Lower leg skin (tissue), 4 donors: ENCODE measurements around the gene IGFBP6. TPM values are rescaled to one million over a fixed set of nuclear protein-coding genes. Genes with fewer than 3 reads are reported as not detected.
"Not testable (repeated sequence)": the region's sequence is repeated elsewhere in the genome, so short reads cannot be mapped to it uniquely, and the experiment has no call there.

Experiments
- DNase-seq, 2 donors: peaks; one replicate each; pipeline ENCODE4 v3.0.0-alpha.2; 2019; ENCODE audit warnings: low spot score in 2 of 2
- H3K4me3 ChIP-seq: fragments of 200-600 bp; sonication (generic); 2 replicates; pipeline ENCODE4 v1.5.1; 2017; ENCODE audit warnings: mild to moderate bottlenecking, low read depth; ENCODE audit not compliant: poor library complexity, severe bottlenecking
- CTCF ChIP-seq, 3 donors: fragments of 450-650 bp; IDR thresholded peaks; one replicate each; pipeline ENCODE4 v1.5.1; 2016; ENCODE audit warnings: antibody characterized with exemption in 3 of 3, mild to moderate bottlenecking in 3 of 3, moderate library complexity in 2 of 3
- POLR2A ChIP-seq, 2 donors: fragments of 450-650 bp; IDR thresholded peaks; one replicate each; pipeline ENCODE4 v1.6.1; 2016 to 2017; ENCODE audit warnings: antibody characterized with exemption in 2 of 2, mild to moderate bottlenecking in 1 of 2, moderate library complexity in 1 of 2
- WGBS, 2 donors: methylation state at CpG; one replicate each; pipeline ENCODE4 v1.1.5; 2018; 5-methylcytosine and 5-hydroxymethylcytosine counted together
- intact Hi-C: fragments of 100-400 bp; cut with DNase I; formaldehyde crosslinking; loops from one replicate; pipeline ENCODE4 v1.15.0; 2023; ENCODE audit warnings: low total_unique reads
- total RNA-seq, 4 donors: library from RNA; depleted of rRNA; stranded (reverse); fragments of >200 nt; gene quantifications; one replicate each; pipeline ENCODE4 v1.1.0, GENCODE V29; 2016

Gene IGFBP6
- total RNA-seq, 4 donors from 2014 or later: 22.0 to 508 (median 68.9) TPM

- DNase-seq: peak in 1 of 2 donors; percentile 58
- 81 to 94% methylated on average over 7 of the region's 7 CpGs for WGBS, 2 donors
- TF ChIP-seq POLR2A (IDR thresholded peaks at IDR 0.05): no peak
- no peak for TF ChIP-seq CTCF (IDR thresholded peaks at IDR 0.05)
- H3K4me3 ChIP-seq: no peak overlapping the region
- intact Hi-C loops: no loop called here
Measured at GRCh38 chr12:53105712-53106439, 8.4 kb downstream of the IGFBP6 start.

- H3K4me3 ChIP-seq: no peak overlapping the region
- peak in 1 of 2 donors; percentile 77 for DNase-seq
- TF ChIP-seq CTCF (IDR thresholded peaks at IDR 0.05) (no peak), POLR2A (IDR thresholded peaks at IDR 0.05) (no peak)
- 63 to 66% methylated on average over 7 of the region's 7 CpGs for WGBS, 2 donors
- intact Hi-C loops: no loop called here
Measured at GRCh38 chr12:53107122-53107521, 9.7 kb downstream of the IGFBP6 start.

- WGBS, 2 donors: 92 to 94% methylated on average over 7 of the region's 7 CpGs
- H3K4me3 ChIP-seq, intact Hi-C loops, DNase-seq: not testable (repeated sequence)
Measured at GRCh38 chr12:53112431-53112830, 15.0 kb downstream of the IGFBP6 start.

- TF ChIP-seq POLR2A (IDR thresholded peaks at IDR 0.05) (no peak), CTCF (IDR thresholded peaks at IDR 0.05) (no peak)
- 73 to 79% methylated on average over 12 of the region's 12 CpGs for WGBS, 2 donors
- peak in 1 of 2 donors; percentile 53 for DNase-seq
- intact Hi-C loops: no loop called here
- no peak overlapping the region for H3K4me3 ChIP-seq
Measured at GRCh38 chr12:53113136-53113705, 15.8 kb downstream of the IGFBP6 start.

- intact Hi-C loops: no loop called here
- no peak overlapping the region for H3K4me3 ChIP-seq
- TF ChIP-seq POLR2A (IDR thresholded peaks at IDR 0.05) (no peak), CTCF (IDR thresholded peaks at IDR 0.05) (no peak)
- DNase-seq: peak in 1 of 2 donors; percentile 12
Measured at GRCh38 chr12:53113951-53114350, 16.5 kb downstream of the IGFBP6 start.

GRCh38 chr12:53115112-53115890, 17.8 kb downstream of the IGFBP6 start:
- 91% methylated on average over 26 to 30 of the region's 33 CpGs for WGBS, 2 donors
- H3K4me3 ChIP-seq: no peak overlapping the region
- TF ChIP-seq CTCF (IDR thresholded peaks at IDR 0.05) (no peak), POLR2A (IDR thresholded peaks at IDR 0.05) (no peak)
- intact Hi-C loops: no loop called here
- peak in 1 of 2 donors; percentile 74 for DNase-seq
